ENCODE results near the gene SPPL3.

The SPPL3 gene

DNA sequence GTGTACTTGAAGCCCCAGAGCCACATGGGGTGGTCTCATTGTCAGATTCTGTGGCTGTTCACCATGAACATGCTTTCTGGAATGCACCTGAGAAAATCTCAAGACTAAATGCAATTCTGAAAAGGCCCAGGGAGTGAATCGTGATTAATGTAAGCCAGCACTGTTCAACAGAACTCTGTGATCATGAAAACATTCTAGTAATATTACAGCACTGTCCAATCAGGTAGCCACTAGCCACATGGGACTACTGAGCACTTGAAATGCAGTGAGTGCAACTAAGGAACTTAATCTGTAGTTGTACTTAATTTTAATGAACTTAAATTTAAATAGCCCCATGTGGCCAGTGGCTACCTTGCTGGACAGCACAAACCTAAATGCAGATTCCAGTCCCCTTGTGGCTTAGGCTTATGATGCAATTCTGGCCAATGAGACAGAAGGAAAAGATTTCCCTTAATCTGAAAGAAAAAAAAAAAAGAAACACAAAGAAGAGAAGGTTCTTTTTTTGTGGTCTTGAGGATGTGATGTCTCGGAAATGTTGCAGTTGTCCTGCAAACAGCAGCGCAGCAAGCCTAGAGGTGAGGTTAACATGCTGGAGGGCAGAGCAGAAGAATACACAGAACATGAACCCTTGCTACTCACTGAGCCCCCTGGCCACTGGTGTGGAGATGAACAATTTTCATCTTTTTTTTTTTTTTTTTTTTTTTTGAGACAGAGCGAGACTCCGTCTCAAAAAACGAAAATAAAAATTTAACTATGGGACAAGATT, 48.2 kb downstream of the SPPL3 start:
- no peak overlapping the region for H3K27ac ChIP-seq
- TF ChIP-seq, protein P1, sequence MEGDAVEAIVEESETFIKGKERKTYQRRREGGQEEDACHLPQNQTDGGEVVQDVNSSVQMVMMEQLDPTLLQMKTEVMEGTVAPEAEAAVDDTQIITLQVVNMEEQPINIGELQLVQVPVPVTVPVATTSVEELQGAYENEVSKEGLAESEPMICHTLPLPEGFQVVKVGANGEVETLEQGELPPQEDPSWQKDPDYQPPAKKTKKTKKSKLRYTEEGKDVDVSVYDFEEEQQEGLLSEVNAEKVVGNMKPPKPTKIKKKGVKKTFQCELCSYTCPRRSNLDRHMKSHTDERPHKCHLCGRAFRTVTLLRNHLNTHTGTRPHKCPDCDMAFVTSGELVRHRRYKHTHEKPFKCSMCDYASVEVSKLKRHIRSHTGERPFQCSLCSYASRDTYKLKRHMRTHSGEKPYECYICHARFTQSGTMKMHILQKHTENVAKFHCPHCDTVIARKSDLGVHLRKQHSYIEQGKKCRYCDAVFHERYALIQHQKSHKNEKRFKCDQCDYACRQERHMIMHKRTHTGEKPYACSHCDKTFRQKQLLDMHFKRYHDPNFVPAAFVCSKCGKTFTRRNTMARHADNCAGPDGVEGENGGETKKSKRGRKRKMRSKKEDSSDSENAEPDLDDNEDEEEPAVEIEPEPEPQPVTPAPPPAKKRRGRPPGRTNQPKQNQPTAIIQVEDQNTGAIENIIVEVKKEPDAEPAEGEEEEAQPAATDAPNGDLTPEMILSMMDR (conservative IDR thresholded peaks at IDR 0.05): no peak
- TF ChIP-seq ZFX (IDR thresholded peaks at IDR 0.05): no peak

DNA sequence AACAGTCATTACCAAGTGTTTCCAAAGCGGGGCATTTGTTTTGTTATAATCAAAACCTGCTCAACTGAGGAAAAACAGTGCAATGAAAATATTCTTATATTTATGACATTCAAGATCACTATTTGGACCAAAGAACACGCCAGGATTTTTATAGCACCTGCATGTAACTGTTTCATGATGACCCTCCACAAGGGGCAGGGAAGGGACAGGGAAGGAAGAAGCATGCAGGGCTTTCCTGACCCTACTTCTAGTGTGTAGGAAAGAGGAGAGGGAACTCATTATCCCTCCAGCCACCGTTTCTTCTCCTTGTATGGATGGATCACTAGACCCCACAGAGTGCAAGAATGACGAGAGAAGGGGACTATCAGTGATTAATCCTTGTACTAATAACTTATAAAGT, 49.4 kb downstream of the SPPL3 start:
- H3K27ac ChIP-seq: no peak overlapping the region
- TF ChIP-seq ZFX (IDR thresholded peaks at IDR 0.05): no peak
- TF ChIP-seq, protein P1 (conservative IDR thresholded peaks at IDR 0.05): no peak

DNA sequence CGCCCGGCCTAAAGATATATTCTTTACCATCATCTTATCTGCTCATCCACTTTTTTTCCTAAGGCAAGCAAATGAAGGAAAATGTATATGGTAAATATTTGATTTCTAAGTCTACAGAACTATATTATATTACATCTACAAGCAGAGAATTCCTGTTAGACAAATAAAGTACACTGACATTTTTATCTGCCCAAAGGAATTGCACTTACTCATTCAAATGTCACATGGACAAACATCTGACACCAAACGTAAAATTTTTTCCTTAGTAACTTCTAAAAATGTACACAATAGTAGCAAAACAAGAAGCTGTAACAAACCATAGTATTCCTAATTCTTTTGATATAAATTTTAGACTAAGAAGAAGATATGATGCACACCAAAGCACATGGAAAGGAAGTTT, 51.0 kb downstream of the SPPL3 start:
- H3K27ac ChIP-seq: no peak overlapping the region
- TF ChIP-seq, protein P1 (conservative IDR thresholded peaks at IDR 0.05): no peak
- TF ChIP-seq ZFX (IDR thresholded peaks at IDR 0.05): no peak

DNA sequence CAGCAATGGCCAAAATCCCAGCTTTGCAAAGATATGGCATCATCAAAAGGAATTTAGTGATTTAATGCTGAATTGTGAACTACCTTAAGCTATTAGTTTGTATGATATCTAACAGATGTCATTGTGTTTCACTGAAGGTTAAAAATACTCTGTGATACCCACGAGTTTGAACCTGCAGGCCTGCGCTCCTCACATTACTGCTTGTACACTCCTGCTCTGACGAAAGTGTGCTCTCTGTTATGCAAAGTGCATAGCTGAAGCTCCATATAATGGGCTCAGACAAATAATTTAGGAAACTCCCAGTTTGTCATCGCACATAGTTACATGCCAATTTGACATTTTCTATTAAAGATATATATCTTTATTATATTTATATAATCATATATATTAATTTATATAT, 52.2 kb downstream of the SPPL3 start:
- TF ChIP-seq, protein P1 (conservative IDR thresholded peaks at IDR 0.05): no peak
- TF ChIP-seq ZFX (IDR thresholded peaks at IDR 0.05): no peak
- H3K27ac ChIP-seq: no peak overlapping the region

DNA sequence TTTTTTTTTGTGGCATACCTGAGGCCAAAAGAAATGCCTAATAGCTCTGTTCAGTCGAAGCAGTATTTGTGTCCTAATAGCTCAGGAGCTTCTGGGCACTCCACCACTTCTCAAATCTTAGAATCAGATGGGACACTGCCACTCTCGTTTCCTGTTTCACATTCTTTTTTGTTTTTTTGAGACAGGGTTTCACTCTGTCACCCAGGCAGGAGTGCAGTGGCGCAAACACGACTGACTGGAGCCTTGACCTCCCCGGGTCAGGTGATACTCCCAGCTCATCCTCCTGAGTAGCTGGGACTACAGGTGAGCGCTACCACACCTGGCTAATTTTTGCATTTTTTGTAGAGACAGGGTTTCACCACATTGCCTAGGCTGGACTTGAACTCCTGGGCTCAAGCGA, 52.7 kb downstream of the SPPL3 start:
- TF ChIP-seq ZFX (IDR thresholded peaks at IDR 0.05): no peak
- TF ChIP-seq, protein P1 (conservative IDR thresholded peaks at IDR 0.05): no peak
- H3K27ac ChIP-seq: no peak overlapping the region

DNA sequence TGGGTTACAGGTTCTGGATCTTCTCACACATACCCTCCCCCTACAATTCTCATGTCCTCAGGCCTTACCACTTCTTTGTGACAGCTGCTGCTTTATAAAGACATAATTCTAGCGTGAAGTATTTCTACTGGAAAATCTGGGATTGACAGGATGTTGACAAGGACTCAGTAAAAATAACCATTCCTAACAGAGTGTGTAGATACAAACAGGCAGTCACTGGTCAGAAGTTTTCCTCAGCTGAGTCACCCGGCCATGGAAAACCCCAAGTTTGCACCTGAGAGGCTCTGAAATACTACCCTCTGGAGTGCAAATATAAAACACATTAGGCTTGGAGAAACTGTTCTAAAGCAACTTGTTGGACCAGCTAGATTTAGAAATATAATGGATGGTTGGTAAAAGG, 54.4 kb downstream of the SPPL3 start:
- TF ChIP-seq, protein P1 (conservative IDR thresholded peaks at IDR 0.05): no peak
- no peak for TF ChIP-seq ZFX (IDR thresholded peaks at IDR 0.05)
- no peak overlapping the region for H3K27ac ChIP-seq

DNA sequence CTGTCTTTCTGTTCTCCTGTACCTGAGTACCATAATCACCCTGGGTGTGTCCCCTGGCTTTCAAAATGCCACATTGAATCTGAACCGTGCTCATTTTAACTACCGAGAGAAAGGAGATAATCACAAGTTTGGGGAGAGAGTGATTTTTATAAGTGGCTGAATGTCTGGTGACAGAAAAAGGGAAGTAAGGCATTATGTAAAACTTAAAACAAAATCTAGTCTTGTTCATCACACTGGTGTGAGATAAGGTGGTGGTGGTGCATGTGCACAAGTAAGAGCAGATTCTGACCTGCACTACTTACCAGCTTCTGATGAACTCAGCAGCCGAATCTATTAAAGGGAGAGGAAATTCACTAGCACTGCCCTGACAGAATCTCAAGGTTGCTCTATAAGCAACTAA, 56.3 kb downstream of the SPPL3 start:
- no peak overlapping the region for H3K27ac ChIP-seq
- TF ChIP-seq ZFX (IDR thresholded peaks at IDR 0.05): no peak
- TF ChIP-seq, protein P1 (conservative IDR thresholded peaks at IDR 0.05): no peak

All from C4-2B (cell line).